ENCODE measurements around the gene TBXA2R. TPM values are rescaled to one million over a fixed set of nuclear protein-coding genes. Genes with fewer than 3 reads are reported as not detected.

Gene TBXA2R
- total and polyA plus RNA-seq, 2 of the 8 experiments (the other 6 are each of a cell fraction or from before 2014, with no cell fraction given), result 0.39 to 0.50 TPM

- TF ChIP-seq FOSL1 (IDR thresholded peaks at IDR 0.05; ENCODE audit: insufficient read depth, low read depth, low read length), result no peak
Observed at GRCh38 chr19:3620145-3620816, 13.6 kb upstream of the TBXA2R start (continued).
